A673 (cell line): Measurements from ENCODE around the gene CYP19A1.

Experiments
- EZH2 ChIP-seq: fragments of 200-600 bp; sonication (generic); IDR thresholded peaks from 2 replicates; pipeline ENCODE4 v1.6.1; 2017; ENCODE audit warnings: borderline replicate concordance, low read depth, mild to moderate bottlenecking, mixed read lengths, antibody characterized with exemption, low read length; ENCODE audit not compliant: poor library complexity, severe bottlenecking
- TF ChIP-seq, protein P1 (sequence below): fragments of 300-800, 200-600 bp; sonication (generic); conservative IDR thresholded peaks from 2 replicates; pipeline ENCODE4 v1.5.1; 2017; ENCODE audit warnings: low read depth, mild to moderate bottlenecking, antibody characterized with exemption, low read length, moderate library complexity, mixed read lengths

DNA sequence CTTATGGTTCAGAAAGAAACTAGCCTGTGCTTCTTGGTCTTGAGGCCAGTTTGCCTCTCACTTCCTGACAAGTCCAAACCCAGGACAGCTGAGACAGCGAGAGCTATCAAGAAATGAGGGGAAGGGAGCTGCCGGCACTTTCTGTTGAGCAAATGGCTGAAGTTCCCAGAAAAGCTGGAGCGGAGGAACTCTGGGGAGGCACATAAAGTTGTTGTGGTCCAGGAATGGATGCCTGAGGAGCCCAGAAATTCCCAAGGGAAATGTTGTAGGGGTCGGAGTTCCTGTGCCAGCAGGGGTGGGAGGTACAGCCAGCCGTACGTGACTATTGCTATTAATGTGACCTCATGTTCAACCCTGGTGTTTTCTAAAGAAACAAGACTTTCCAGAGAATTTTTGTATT, 144.9 kb downstream of the CYP19A1 start:
- TF ChIP-seq, protein P1, sequence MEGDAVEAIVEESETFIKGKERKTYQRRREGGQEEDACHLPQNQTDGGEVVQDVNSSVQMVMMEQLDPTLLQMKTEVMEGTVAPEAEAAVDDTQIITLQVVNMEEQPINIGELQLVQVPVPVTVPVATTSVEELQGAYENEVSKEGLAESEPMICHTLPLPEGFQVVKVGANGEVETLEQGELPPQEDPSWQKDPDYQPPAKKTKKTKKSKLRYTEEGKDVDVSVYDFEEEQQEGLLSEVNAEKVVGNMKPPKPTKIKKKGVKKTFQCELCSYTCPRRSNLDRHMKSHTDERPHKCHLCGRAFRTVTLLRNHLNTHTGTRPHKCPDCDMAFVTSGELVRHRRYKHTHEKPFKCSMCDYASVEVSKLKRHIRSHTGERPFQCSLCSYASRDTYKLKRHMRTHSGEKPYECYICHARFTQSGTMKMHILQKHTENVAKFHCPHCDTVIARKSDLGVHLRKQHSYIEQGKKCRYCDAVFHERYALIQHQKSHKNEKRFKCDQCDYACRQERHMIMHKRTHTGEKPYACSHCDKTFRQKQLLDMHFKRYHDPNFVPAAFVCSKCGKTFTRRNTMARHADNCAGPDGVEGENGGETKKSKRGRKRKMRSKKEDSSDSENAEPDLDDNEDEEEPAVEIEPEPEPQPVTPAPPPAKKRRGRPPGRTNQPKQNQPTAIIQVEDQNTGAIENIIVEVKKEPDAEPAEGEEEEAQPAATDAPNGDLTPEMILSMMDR, result no peak
- no peak for TF ChIP-seq EZH2
